OCI-LY7 (cell line): ENCODE results near the gene CWC22. TPM values are rescaled to one million over a fixed set of nuclear protein-coding genes. Genes with fewer than 3 reads are reported as not detected.
A peak's percentile ranks its signal among the peaks of the same experiment; 100 is the strongest.

Source experiments
- BruUV-seq: library from RNA; stranded (reverse); fragments of 400-500 nt; replicated peaks from 2 replicates; lab custom pipeline; 2021; lab: Mats Ljungman, UMichigan
- CTCF ChIA-PET: fragments of 300-600 bp; sonication (Branson Sonifier 250); formaldehyde crosslinking; loops from one replicate; lab custom pipeline; 2022; ENCODE audit warnings: antibody characterized with exemption; ENCODE audit not compliant: unreplicated experiment; lab: Charles Lee
- POLR2A ChIA-PET: fragments of 300-600 bp; sonication (Branson Sonifier 250); formaldehyde crosslinking; loops from one replicate; lab custom pipeline; 2022; ENCODE audit warnings: antibody characterized with exemption; lab: Charles Lee
- DNase-seq: peaks from one replicate; pipeline ENCODE4 v3.0.0-alpha.2; 2015; ENCODE audit warnings: low spot score
- H2AFZ ChIP-seq: fragments of 200-600 bp; sonication (generic), shearing (Covaris generic); 2 replicates; pipeline ENCODE4 v1.6.1; 2014; ENCODE audit warnings: mild to moderate bottlenecking, antibody characterized with exemption, low read length, moderate library complexity
- H3K27ac ChIP-seq: fragments of 200-600 bp; sonication (generic); 2 replicates; pipeline ENCODE4 v1.5.1; 2014; ENCODE audit warnings: mixed run types, low read depth, mild to moderate bottlenecking, moderate library complexity, low read length, inconsistent platforms; ENCODE audit not compliant: poor library complexity, severe bottlenecking
- H3K36me3 ChIP-seq: fragments of 200-600 bp; sonication (generic); 2 replicates; pipeline ENCODE4 v1.6.1; 2014; ENCODE audit warnings: mild to moderate bottlenecking, antibody characterized with exemption, low read length, moderate library complexity, mixed read lengths; ENCODE audit not compliant: insufficient read depth
- H3K4me1 ChIP-seq: fragments of 200-600 bp; sonication (generic); 2 replicates; pipeline ENCODE4 v1.5.1; 2014; ENCODE audit warnings: mild to moderate bottlenecking, low read length; ENCODE audit not compliant: insufficient read depth, poor library complexity, severe bottlenecking
- H3K4me2 ChIP-seq: fragments of 200-600 bp; sonication (generic); 2 replicates; pipeline ENCODE4 v1.6.1; 2014; ENCODE audit warnings: mild to moderate bottlenecking, low read length
- H3K4me3 ChIP-seq: fragments of 200-600 bp; sonication (generic); 2 replicates; pipeline ENCODE4 v1.5.1; 2014; ENCODE audit warnings: mild to moderate bottlenecking, low read depth, low read length; ENCODE audit not compliant: poor library complexity, severe bottlenecking
- H3K79me2 ChIP-seq: fragments of 200-600 bp; sonication (generic); 2 replicates; pipeline ENCODE4 v1.6.1; 2016; ENCODE audit warnings: low read depth, mild to moderate bottlenecking, low read length, moderate library complexity, mixed read lengths; ENCODE audit not compliant: insufficient read depth
- H3K9me2 ChIP-seq: fragments of 200-600 bp; sonication (generic); 2 replicates; pipeline ENCODE4 v1.6.1; 2016; ENCODE audit warnings: mild to moderate bottlenecking, low read length, mixed read lengths; ENCODE audit not compliant: insufficient read depth
- H3K9me3 ChIP-seq: fragments of 200-600 bp; sonication (generic); 2 replicates; pipeline ENCODE4 v1.6.1; 2014; ENCODE audit warnings: mild to moderate bottlenecking, mixed run types, low read length, mixed read lengths
- H4K20me1 ChIP-seq: fragments of 200-600 bp; sonication (generic); 2 replicates; pipeline ENCODE4 v1.6.1; 2014; ENCODE audit warnings: mild to moderate bottlenecking, antibody characterized with exemption, low read length, moderate library complexity, mixed read lengths; ENCODE audit not compliant: insufficient read depth
- EZH2phosphoT487 ChIP-seq: fragments of 200-600 bp; sonication (generic); IDR thresholded peaks from 2 replicates; pipeline ENCODE4 v1.6.1; 2018; ENCODE audit warnings: low read depth, borderline replicate concordance, mild to moderate bottlenecking, mixed run types, antibody characterized with exemption, low read length, moderate library complexity, mixed read lengths
- intact Hi-C: fragments of 100-400 bp; cut with micrococcal nuclease; formaldehyde crosslinking; loops from one replicate; pipeline ENCODE4 v1.10.0; 2022; ENCODE audit not compliant: unreplicated experiment
- total RNA-seq, 2 experiments: library from RNA; depleted of rRNA in 1 of 2; stranded (reverse); fragments of >200 nt in 1 of 2; shearing (Covaris generic) in 1 of 2; gene quantifications; 2 replicates each; pipeline ENCODE4 v1.2.3, GENCODE V29; 2014 to 2022
- TF ChIP-seq, protein P1 (sequence below): fragments of 200-600 bp; sonication (generic); conservative IDR thresholded peaks from 2 replicates; pipeline ENCODE4 v1.5.1; 2014; ENCODE audit warnings: mild to moderate bottlenecking, antibody characterized with exemption, low read length, moderate library complexity, mixed read lengths

Gene CWC22
- total RNA-seq, 2 experiments from 2014 or later, result 11.6 to 20.0 TPM

DNA sequence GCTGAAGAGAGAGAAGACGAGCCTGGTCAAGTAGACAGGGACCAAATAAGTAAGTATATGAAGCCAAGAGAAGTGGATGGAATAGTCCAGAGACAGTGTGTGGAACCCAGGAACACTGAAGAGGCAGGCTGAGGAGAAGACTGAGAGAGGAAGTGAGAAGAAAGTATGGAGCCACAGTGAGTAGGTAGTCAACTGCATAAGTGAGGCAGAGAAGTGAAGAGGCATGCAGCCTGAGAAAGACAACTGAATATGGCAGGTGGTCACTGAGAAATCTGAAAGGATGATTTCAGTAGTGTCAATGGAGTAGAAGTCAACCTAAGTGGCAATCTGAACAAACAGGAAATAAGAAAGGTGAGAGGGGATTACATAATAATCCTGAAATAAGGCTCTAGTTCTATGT lies 55.4 kb downstream of the CWC22 start:
- H3K27ac ChIP-seq, result no peak overlapping the region
- no peaks in the 10 kb centered on the region for H3K79me2 ChIP-seq
- ChIA-PET CTCF (no interaction called here), POLR2A (no interaction called here)
- peaks cover 83% of the 10 kb centered on the region for H3K36me3 ChIP-seq
- H3K4me3 ChIP-seq, result no peak overlapping the region
- no peak for DNase-seq
- no peaks in the 10 kb centered on the region for H3K9me2 ChIP-seq
- H3K4me2 ChIP-seq, result no peak overlapping the region
- no peak for TF ChIP-seq EZH2phosphoT487
- TF ChIP-seq, protein P1, sequence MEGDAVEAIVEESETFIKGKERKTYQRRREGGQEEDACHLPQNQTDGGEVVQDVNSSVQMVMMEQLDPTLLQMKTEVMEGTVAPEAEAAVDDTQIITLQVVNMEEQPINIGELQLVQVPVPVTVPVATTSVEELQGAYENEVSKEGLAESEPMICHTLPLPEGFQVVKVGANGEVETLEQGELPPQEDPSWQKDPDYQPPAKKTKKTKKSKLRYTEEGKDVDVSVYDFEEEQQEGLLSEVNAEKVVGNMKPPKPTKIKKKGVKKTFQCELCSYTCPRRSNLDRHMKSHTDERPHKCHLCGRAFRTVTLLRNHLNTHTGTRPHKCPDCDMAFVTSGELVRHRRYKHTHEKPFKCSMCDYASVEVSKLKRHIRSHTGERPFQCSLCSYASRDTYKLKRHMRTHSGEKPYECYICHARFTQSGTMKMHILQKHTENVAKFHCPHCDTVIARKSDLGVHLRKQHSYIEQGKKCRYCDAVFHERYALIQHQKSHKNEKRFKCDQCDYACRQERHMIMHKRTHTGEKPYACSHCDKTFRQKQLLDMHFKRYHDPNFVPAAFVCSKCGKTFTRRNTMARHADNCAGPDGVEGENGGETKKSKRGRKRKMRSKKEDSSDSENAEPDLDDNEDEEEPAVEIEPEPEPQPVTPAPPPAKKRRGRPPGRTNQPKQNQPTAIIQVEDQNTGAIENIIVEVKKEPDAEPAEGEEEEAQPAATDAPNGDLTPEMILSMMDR, result no peak
- H4K20me1 ChIP-seq, result no peaks in the 10 kb centered on the region
- H3K4me1 ChIP-seq, result no peaks in the 10 kb centered on the region
- intact Hi-C loops, result no loop called here
- no peaks in the 10 kb centered on the region for H3K9me3 ChIP-seq
- BruUV-seq, result no TSS peak
- H2AFZ ChIP-seq, result no peak overlapping the region

DNA sequence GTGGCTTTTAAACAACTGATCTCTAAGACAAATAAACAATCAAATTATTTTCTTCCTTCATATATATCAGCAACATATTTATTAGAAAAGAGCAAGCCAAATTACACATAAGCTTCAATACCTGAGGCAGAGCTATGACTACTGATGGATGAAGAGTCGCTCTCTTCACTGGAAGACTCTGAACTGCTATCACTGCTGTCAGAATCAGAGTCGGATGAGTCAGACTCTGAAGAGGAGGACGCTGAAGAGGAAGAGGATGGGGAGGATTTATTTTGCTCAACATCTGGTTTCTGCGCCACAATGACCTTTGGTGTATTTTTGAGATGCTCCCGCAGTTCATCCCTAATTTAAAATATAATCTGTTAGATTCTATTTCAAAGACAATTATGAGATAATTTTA lies 56.7 kb downstream of the CWC22 start:
- H3K4me1 ChIP-seq, result no peaks in the 10 kb centered on the region
- no TSS peak for BruUV-seq
- TF ChIP-seq, protein P1, result no peak
- TF ChIP-seq EZH2phosphoT487, result no peak
- no peak overlapping the region for H3K4me2 ChIP-seq
- H2AFZ ChIP-seq, result no peak overlapping the region
- H3K4me3 ChIP-seq, result no peak overlapping the region
- POLR2A ChIA-PET, result interaction anchor here (0.6 to 1.2 kb wide), 2 partner anchors 10 to 33 kb away, joined by 3 to 4 read pairs; no protein-coding TSS in a partner anchor
- no peaks in the 10 kb centered on the region for H3K79me2 ChIP-seq
- H4K20me1 ChIP-seq, result no peaks in the 10 kb centered on the region
- intact Hi-C loops, result no loop called here
- no peaks in the 10 kb centered on the region for H3K9me3 ChIP-seq
- H3K27ac ChIP-seq, result no peak overlapping the region
- no peaks in the 10 kb centered on the region for H3K9me2 ChIP-seq
- peaks cover 88% of the 10 kb centered on the region for H3K36me3 ChIP-seq
- CTCF ChIA-PET, result no interaction called here
- no peak for DNase-seq

DNA sequence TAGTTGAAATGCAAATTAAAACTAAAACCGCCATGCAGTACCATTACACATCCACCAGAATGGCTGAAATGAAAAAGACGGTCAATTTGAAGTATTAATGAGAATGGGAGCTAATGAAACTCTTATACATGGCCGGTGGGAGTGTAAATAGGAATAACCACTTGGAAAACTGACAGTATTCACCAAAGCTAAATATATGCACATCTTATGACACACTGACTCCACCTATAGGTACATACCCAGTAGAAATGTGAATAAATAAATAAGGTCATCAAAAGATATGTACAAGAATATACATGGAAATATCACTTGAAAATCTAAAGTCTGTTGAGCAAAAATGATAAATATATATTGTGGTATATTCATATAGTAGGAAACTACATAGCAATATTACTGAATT lies 57.7 kb downstream of the CWC22 start:
- TF ChIP-seq EZH2phosphoT487, result no peak
- TF ChIP-seq, protein P1, result peak; percentile 34; the same call in 1 of the 2 replicates
- no peak overlapping the region for H3K27ac ChIP-seq
- POLR2A ChIA-PET, result interaction anchor here (0.7 to 1.8 kb wide), 4 partner anchors 11 to 380 kb away, joined by 3 to 5 read pairs (median 4); no protein-coding TSS in a partner anchor
- no peak overlapping the region for H3K4me3 ChIP-seq
- CTCF ChIA-PET, result no interaction called here
- H3K9me3 ChIP-seq, result no peaks in the 10 kb centered on the region
- H3K4me1 ChIP-seq, result no peaks in the 10 kb centered on the region
- H3K4me2 ChIP-seq, result no peak overlapping the region
- peaks cover 89% of the 10 kb centered on the region for H3K36me3 ChIP-seq
- H2AFZ ChIP-seq, result no peak overlapping the region
- H3K9me2 ChIP-seq, result no peaks in the 10 kb centered on the region
- intact Hi-C loops, result no loop called here
- no peaks in the 10 kb centered on the region for H4K20me1 ChIP-seq
- no peaks in the 10 kb centered on the region for H3K79me2 ChIP-seq
- no peak for DNase-seq
- BruUV-seq, result no TSS peak
